Lower leg skin (tissue), 4 donors: ENCODE results near the gene ZNF76. TPM values are rescaled to one million over a fixed set of nuclear protein-coding genes. Genes with fewer than 3 reads are reported as not detected.

Source experiments
- DNase-seq, 2 donors: peaks; one replicate each; pipeline ENCODE4 v3.0.0-alpha.2; 2019; ENCODE audit warnings: low spot score in 2 of 2
- H3K4me3 ChIP-seq: fragments of 200-600 bp; sonication (generic); 2 replicates; pipeline ENCODE4 v1.5.1; 2017; ENCODE audit warnings: mild to moderate bottlenecking, low read depth; ENCODE audit not compliant: poor library complexity, severe bottlenecking
- POLR2A ChIP-seq, 2 donors: fragments of 450-650 bp; IDR thresholded peaks; one replicate each; pipeline ENCODE4 v1.6.1; 2016 to 2017; ENCODE audit warnings: antibody characterized with exemption in 2 of 2, mild to moderate bottlenecking in 1 of 2, moderate library complexity in 1 of 2
- WGBS, 2 donors: methylation state at CpG; one replicate each; pipeline ENCODE4 v1.1.5; 2018; 5-methylcytosine and 5-hydroxymethylcytosine counted together
- intact Hi-C: fragments of 100-400 bp; cut with DNase I; formaldehyde crosslinking; loops from one replicate; pipeline ENCODE4 v1.15.0; 2023; ENCODE audit warnings: low total_unique reads
- total RNA-seq, 4 donors: library from RNA; depleted of rRNA; stranded (reverse); fragments of >200 nt; gene quantifications; one replicate each; pipeline ENCODE4 v1.1.0, GENCODE V29; 2016
- TF ChIP-seq, protein P1 (sequence below), 3 donors: fragments of 450-650 bp; IDR thresholded peaks; one replicate each; pipeline ENCODE4 v1.5.1; 2016; ENCODE audit warnings: antibody characterized with exemption in 3 of 3, mild to moderate bottlenecking in 3 of 3, moderate library complexity in 2 of 3

ZNF76 gene
- total RNA-seq, 4 donors from 2014 or later = 12.4 to 21.4 (median 16.8) TPM

DNA sequence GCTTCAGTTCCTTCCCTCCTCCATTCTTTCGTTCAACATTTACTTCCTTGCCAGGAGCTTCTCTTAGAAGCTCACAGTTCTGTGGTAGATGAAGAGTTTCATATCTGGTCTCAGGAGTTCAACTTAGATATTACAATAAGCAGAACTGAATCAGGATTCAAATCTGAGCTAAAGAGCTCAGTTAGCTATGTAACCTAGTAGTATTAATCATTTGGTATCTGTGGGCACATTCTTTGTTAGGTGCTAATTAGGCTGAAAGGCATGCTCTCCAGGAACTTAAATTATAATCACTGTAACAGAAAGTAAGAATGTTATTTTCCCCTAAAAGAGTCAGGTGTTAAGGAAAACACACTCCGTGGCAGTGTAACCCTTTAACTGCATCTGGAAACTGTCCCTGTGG lies 8.4 kb downstream of the ZNF76 start:
- no peak for DNase-seq
- 83 to 85% methylated on average over 2 of the region's 2 CpGs for WGBS, 2 donors
- intact Hi-C loops = no loop called here
- no peak for TF ChIP-seq POLR2A (IDR thresholded peaks at IDR 0.05)
- TF ChIP-seq, protein P1, sequence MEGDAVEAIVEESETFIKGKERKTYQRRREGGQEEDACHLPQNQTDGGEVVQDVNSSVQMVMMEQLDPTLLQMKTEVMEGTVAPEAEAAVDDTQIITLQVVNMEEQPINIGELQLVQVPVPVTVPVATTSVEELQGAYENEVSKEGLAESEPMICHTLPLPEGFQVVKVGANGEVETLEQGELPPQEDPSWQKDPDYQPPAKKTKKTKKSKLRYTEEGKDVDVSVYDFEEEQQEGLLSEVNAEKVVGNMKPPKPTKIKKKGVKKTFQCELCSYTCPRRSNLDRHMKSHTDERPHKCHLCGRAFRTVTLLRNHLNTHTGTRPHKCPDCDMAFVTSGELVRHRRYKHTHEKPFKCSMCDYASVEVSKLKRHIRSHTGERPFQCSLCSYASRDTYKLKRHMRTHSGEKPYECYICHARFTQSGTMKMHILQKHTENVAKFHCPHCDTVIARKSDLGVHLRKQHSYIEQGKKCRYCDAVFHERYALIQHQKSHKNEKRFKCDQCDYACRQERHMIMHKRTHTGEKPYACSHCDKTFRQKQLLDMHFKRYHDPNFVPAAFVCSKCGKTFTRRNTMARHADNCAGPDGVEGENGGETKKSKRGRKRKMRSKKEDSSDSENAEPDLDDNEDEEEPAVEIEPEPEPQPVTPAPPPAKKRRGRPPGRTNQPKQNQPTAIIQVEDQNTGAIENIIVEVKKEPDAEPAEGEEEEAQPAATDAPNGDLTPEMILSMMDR (IDR thresholded peaks at IDR 0.05) = no peak
- H3K4me3 ChIP-seq = no peak overlapping the region

DNA sequence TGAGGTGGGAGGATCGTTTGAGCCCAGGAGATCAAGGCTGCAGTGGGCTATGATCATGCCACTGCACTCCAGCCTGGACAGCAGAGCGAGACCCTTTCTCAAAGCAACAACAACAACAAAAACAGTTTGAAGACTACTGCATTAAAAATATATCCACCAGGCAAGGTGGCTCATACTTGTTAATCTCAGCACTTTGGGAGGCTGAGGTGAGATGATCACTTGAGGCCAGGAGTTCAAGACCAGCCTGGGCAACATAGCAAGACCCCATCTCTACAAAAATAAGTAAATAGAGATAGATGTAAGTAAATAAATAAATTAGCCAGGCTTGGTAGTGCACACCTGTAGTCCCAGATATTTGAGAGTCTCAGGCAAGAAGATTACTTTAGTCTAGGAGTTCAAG lies 12.5 kb downstream of the ZNF76 start:
- no peak overlapping the region for H3K4me3 ChIP-seq
- DNase-seq = peak in 1 of 2 donors; percentile 23
- WGBS, 2 donors = 87 to 98% methylated on average over 2 of the region's 2 CpGs
- TF ChIP-seq, protein P1 (IDR thresholded peaks at IDR 0.05) = no peak
- TF ChIP-seq POLR2A (IDR thresholded peaks at IDR 0.05) = no peak
- intact Hi-C loops = no loop called here

DNA sequence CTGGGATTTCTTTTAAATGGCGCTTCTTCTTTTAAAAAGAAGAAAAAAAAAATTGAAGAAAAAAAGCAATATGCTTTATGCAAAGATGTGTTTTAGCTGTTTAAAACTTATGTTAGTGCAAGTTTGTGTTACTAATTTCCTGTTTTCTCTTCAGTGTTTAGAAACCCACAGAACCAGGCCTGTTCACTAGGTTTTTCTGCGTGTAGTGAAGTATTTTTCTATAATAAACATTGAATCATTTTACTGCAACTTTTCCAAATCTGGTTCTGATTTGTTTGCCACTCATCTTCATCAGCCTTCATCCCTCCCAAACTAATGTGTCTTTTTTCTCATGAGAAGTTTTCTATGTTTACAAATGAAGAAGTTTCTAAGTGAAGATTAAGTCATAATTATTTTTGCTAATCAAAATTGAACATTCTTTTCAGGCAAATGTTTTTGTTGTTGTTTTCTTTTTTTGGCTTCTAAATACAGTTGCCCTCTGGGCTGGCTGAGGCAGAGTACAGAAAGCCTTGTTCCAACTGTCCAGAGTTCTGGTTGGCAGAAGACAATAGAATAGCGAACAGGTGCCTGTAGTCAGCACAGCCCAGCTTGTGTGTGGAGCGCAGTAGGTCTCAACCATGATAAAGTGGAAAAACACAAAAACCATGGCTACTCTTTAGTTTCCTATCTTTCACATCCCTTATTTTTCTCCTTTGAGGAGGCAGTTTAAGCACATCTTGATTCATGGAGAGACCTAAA lies 14.5 kb downstream of the ZNF76 start:
- intact Hi-C loops = no loop called here
- 83 to 89% methylated on average over 4 of the region's 4 CpGs for WGBS, 2 donors

DNA sequence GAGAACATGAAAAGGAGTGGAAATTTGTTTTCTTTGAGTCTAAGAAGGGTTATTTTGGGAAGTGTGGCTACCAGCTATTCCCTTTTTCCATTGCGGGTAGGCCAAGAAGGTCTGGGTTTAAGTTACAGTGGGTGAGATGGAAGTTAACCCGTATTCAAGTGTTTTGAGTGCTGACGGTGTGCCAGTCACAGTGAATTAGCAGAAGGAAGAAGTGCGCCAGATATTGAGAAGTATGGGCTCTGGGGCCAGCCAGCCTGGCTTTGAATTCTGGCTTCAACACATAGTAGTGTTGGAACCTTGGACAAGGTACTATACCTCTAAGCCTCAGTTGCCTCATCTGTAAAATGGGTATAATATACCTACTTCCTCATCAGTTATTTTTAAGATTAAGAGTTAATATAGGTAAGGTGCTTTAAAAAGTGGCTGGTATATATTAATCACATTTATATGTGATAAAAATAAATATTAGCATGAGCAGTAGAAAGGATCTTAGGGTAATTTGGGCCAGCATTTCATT lies 16.3 kb downstream of the ZNF76 start:
- DNase-seq = peak in 1 of 2 donors; percentile 48
- H3K4me3 ChIP-seq = no peak overlapping the region
- TF ChIP-seq POLR2A (IDR thresholded peaks at IDR 0.05) = no peak
- TF ChIP-seq, protein P1 (IDR thresholded peaks at IDR 0.05) = no peak
- 73 to 77% methylated on average over 4 of the region's 4 CpGs for WGBS, 2 donors
- intact Hi-C loops = no loop called here

More for the DNA sequence above, 14.5 kb downstream of the ZNF76 start:
- H3K4me3 ChIP-seq = no peak overlapping the region
- no peak for DNase-seq
- TF ChIP-seq, protein P1 (IDR thresholded peaks at IDR 0.05) = no peak
- no peak for TF ChIP-seq POLR2A (IDR thresholded peaks at IDR 0.05)

DNA sequence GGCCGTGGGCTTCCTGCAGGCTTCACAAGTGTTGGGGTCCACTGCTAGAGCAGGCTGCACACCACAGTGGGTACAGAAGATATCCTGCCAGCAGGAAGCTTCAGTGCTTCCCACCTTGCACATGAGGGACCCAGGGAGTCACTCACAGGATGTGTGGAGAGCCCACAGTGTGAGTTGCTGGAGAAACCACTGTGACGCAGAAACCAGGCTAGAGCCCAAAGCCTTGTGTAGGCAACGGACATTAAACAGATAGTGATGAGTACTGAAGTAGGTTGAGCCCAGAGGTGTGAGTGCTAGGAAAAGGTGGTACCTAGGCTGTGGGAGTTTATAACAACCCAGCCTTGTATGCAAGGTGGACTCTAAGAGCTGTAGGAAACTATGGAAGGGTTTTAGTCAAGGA lies 19.2 kb downstream of the ZNF76 start:
- DNase-seq = no peak
- TF ChIP-seq, protein P1 (IDR thresholded peaks at IDR 0.05) = no peak
- no peak for TF ChIP-seq POLR2A (IDR thresholded peaks at IDR 0.05)
- H3K4me3 ChIP-seq = no peak overlapping the region
- 96 to 98% methylated on average over 3 of the region's 3 CpGs for WGBS, 2 donors
- intact Hi-C loops = no loop called here
